GM10847 (cell line): ENCODE results near the gene TENT4B.

Experiments
- POLR2A ChIP-seq: IDR thresholded peaks from 2 replicates; pipeline ENCODE4 v1.6.1; 2011; ENCODE audit not compliant: insufficient read length; ENCODE audit errors: extremely low read depth

The TENT4B gene

GRCh38 chr16:50263940-50264929 is 111.1 kb downstream of the TENT4B start:
- no peak for TF ChIP-seq POLR2A

- no peak for TF ChIP-seq POLR2A
Measured at GRCh38 chr16:50265260-50265659, 112.2 kb downstream of the TENT4B start.

GRCh38 chr16:50265716-50266336 is 112.7 kb downstream of the TENT4B start:
- no peak for TF ChIP-seq POLR2A

DNA sequence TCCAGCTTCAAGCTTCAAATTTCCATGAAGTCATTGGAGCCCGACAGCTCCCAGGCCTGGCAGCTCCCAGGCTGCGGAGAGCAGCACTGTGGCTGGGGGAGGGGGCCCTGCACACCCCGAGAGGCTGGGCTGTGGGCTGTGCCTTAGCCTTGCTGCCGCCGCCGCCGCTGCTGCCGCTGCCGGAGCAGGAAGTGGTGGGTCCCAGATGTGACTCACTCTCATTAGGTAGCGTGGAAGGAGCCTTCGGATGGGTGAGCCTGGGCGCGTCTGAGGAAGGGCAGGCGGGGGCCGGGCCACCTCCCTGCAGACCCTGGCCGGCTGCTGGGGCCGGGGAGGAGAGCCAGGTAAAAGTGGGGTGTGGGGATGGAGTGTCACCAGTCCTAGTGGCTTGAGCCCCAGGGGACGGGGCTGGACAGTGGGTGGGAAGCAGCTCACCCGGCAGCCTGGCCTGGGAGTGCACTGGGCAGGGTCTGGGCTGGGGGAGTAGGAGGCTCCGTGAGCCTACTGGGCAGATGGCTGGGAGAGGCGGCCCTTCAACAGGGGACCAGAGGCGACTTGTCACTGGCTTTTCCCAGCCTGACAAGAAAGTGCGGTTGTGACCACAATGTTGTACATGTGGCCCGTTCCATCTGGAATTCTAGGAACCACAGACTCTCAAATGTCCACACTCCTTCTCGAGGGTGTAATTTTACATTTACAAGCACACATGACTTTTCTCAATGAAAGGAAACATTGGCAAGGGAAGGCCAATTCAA is 113.4 kb downstream of the TENT4B start, which contains the start of gene ADCY7:
ADCY7 (plus strand) TSS at position 215 of the 755 bp plus-strand sequence. CDS start 21,629 bp downstream, outside the sequence.
- TF ChIP-seq POLR2A: peak; percentile 63

DNA sequence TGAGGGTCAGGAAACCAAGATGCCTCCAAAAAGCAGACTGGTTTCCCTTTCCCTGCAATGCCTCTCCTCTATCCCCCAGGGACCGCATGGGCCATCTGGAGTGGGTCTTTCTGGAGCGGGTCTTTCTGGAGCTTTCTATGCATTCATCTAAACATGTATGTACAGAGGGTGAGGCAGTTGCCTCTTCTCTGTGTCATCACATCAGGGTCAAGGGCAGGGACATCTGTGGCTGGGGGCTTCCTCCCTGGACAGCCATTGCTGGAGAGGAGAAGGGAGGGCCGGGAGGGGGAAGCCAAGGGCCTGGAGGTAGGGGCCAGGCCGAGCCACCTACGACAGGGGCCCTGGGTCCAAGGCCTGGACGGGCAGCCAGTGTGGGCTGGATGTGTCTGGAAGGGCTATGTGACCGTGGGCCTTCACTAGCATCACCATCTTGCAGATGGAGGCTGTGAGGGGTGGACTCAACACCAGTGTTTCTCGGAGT is 114.1 kb downstream of the TENT4B start:
- no peak for TF ChIP-seq POLR2A

DNA sequence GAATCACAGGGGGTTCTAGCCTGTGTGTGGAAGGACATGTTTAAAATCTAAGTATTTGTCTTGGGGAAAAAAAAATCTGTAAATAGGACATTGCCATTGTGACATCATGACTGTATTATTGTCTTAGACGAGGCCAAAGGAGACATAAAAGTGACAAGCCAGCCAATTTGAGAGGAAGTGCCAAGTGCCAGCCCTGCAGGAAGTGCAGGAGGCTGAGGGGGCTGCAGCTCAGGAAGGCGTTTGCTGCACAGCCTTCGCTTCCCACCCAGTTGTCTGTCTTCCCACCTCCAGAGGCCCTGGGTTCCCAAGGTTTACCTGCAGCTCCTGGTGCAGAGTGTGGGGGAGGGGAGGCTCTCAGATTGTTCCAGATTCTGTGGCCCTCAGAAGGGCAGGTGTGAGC is 114.5 kb downstream of the TENT4B start:
- no peak for TF ChIP-seq POLR2A

DNA sequence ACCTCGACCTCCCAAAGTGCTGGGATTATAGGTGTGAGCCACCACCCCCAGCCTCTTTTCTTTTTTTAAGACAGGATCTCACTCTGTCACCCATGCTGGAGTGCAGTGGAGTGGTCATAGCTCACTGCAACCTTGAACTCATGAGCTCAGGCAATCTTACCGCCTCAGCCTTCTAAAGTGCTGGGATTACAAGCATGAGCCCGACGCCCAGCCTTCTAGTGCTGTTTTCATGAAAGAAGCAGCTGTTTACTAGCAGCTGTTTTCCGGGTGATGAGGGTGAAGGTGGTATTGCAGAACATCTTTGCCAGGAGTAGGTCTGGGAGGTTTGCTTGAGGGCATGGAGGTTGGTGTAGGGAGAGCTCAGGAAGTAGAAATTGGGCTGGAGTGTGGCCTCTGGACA is 115.2 kb downstream of the TENT4B start:
- no peak for TF ChIP-seq POLR2A

GRCh38 chr16:50269061-50269705 is 116.1 kb downstream of the TENT4B start:
- TF ChIP-seq POLR2A: no peak

- TF ChIP-seq POLR2A: no peak
Measured at GRCh38 chr16:50269769-50270509, 116.8 kb downstream of the TENT4B start.

GRCh38 chr16:50270510-50271147 is 117.5 kb downstream of the TENT4B start:
- TF ChIP-seq POLR2A: no peak

DNA sequence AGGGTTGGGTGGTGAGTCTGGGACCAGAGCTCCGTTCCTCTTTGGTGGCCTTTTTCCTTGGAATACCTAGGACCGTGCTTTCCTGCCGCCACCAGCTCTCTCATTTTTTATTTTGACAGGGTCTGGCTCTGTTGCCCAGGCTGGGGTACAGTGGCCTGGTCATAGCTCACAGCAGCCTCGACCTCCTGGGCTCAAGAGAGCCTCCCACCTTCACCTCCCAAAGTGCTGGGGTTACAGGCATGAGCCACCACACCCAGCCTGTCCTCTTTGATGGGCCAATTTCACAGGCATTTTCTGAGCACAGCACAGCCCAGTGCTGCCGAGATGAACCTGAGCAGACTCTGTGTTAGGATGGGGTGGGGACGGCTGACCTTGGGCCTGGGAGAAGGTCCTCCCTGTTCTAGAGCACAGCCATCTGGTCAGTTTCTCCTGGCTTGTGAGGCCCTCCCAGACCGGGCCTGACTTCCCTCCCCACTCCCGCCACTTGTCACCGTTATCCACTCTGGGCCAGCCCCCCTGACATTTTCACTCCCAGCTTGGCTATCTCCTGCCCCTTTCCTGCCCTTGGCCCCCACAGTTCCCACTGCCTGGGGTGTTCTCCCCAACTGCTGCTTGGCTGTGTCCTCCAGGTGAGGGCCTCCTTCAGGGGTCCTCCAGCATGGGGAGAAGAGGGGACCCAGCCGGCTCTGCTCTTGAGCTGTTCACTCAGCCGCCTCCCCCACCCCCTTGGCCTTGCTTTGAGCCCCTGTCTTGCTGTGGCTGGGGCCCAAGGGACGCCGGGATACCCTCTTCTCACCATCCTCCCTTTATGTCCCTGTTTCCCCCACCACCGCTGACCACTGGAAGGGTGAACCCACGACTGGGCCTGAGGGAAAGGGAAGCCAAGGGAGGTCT is 118.3 kb downstream of the TENT4B start:
- TF ChIP-seq POLR2A: no peak

DNA sequence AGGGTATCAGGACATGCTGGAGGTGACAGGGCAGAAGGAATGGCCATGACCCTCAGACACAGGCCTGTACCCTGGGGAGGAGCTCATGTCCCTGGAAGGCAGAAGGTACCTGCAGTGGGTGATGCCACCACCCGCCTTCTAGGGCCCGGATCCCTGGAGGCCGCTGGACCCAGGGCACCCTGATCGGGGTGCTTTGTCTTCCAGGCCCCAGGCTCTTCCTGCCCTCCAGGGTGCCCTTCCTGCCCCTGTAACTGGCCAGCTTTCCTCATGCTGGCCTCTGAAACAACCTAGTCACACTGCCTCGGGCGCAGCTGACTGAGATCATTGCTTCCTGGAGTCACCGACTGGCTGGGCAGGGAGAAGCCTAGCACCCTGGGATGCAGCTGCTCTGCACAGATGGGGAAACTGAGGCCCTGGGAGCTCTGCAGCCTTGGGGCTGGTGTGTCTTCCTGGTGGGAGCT is 119.0 kb downstream of the TENT4B start:
- TF ChIP-seq POLR2A: no peak
